COLO829 (cell line): ENCODE data around the gene NAPSA.
"Not testable (repeated sequence)": the region's sequence is repeated elsewhere in the genome, so short reads cannot be mapped to it uniquely, and the experiment has no call there.

Source experiments
- DNase-seq: peaks from one replicate; pipeline ENCODE4 v3.0.0; 2012; ENCODE audit warnings: low spot score

The NAPSA gene

GRCh38 chr19:50330365-50331078 is 34.9 kb downstream of the NAPSA start:
- DNase-seq: peak; percentile 90

- DNase-seq: not testable (repeated sequence)
Observed at GRCh38 chr19:50329926-50330294, 35.5 kb downstream of the NAPSA start.

GRCh38 chr19:50329146-50329925 is 36.1 kb downstream of the NAPSA start, which contains the start of gene KCNC3:
Gene KCNC3 (minus strand): TSS chr19:50329377. CDS start chr19:50329082, 295 bp downstream.
- peak; percentile 99 for DNase-seq

GRCh38 chr19:50328873-50329145 is 36.6 kb downstream of the NAPSA start:
- no peak for DNase-seq

GRCh38 chr19:50328224-50328872 is 37.1 kb downstream of the NAPSA start:
- DNase-seq: no peak

GRCh38 chr19:50327461-50328223 is 37.8 kb downstream of the NAPSA start:
- no peak for DNase-seq

GRCh38 chr19:50327013-50327412 is 38.4 kb downstream of the NAPSA start:
- DNase-seq: no peak

GRCh38 chr19:50326101-50326664 is 39.3 kb downstream of the NAPSA start:
- no peak for DNase-seq

- DNase-seq: peak; percentile 97
Observed at GRCh38 chr19:50325310-50326100, 39.9 kb downstream of the NAPSA start.

GRCh38 chr19:50324331-50324730 is 41.1 kb downstream of the NAPSA start:
- DNase-seq: no peak

- DNase-seq: no peak
Observed at GRCh38 chr19:50323782-50324133, 41.7 kb downstream of the NAPSA start.

- DNase-seq: no peak
Observed at GRCh38 chr19:50322931-50323781, 42.3 kb downstream of the NAPSA start.

GRCh38 chr19:50322234-50322633 is 43.2 kb downstream of the NAPSA start:
- DNase-seq: no peak

GRCh38 chr19:50321831-50322230 is 43.6 kb downstream of the NAPSA start:
- no peak for DNase-seq

- no peak for DNase-seq
Observed at GRCh38 chr19:50320596-50320995, 44.8 kb downstream of the NAPSA start.

- no peak for DNase-seq
Observed at GRCh38 chr19:50320051-50320450, 45.4 kb downstream of the NAPSA start.

GRCh38 chr19:50319156-50319555 is 46.3 kb downstream of the NAPSA start:
- DNase-seq: no peak

- DNase-seq: no peak
Observed at GRCh38 chr19:50318438-50318837, 47.0 kb downstream of the NAPSA start.

GRCh38 chr19:50317115-50317514 is 48.3 kb downstream of the NAPSA start:
- DNase-seq: no peak

- no peak for DNase-seq
Observed at GRCh38 chr19:50315773-50316448, 49.5 kb downstream of the NAPSA start.
